HG03571 (cell line): ENCODE data around the gene WASL.

Experiments
- ATAC-seq: cut with Tn5 transposase; IDR thresholded peaks from one replicate; pipeline ENCODE4 v1.9.1; 2021; ENCODE audit not compliant: unreplicated experiment

Gene WASL

DNA sequence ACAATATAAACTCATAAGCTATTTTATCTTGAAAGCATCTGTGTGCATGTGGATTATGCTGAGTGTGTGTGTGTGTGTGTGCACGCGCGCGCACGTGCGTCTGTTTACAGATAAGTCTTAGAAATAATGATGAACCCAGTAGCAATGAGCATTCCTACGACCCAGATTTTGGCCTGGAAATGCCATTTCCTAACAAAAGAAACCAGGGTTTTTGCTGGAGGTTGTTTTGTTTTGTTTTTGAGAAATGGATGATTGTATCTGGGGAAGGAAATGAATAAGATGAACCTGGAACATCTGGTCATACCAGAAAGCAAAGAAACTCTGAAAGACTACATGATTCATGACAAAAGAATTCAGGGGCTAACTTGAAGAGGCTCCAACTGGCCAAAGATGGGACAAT lies 115.2 kb downstream of the WASL start:
- no peak for ATAC-seq

DNA sequence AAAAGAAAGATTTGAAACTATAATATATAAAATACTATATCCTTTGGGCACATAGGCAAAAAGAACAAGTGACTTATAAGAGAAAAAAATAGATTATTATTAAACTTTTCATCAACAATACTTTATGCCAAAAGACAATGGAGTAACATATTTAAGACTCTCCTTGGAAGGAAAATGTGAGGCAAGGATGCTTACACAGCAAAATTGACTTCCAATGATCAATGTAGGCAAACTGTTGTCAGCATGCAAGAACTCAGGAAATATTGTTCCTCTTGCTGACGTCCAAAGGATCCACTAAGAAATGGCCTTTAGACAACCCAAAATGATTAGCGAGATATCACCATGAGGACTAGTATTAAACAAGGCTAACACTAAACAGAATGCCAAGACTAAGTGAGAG lies 116.0 kb downstream of the WASL start:
- no peak for ATAC-seq
